ENCODE results near the gene SLC25A13. TPM values are rescaled to one million over a fixed set of nuclear protein-coding genes. Genes with fewer than 3 reads are reported as not detected.
A peak's percentile ranks its signal among the peaks of the same experiment; 100 is the strongest.

The SLC25A13 gene
- total and polyA plus RNA-seq, 9 of the 15 experiments (the other 6 are each of a cell fraction or from before 2014, with no cell fraction given), result 21.4 to 80.2 (median 58.7) TPM

GRCh38 chr7:96075510-96076349 is 246.2 kb downstream of the SLC25A13 start (continued):
- TF ChIP-seq, protein P1, sequence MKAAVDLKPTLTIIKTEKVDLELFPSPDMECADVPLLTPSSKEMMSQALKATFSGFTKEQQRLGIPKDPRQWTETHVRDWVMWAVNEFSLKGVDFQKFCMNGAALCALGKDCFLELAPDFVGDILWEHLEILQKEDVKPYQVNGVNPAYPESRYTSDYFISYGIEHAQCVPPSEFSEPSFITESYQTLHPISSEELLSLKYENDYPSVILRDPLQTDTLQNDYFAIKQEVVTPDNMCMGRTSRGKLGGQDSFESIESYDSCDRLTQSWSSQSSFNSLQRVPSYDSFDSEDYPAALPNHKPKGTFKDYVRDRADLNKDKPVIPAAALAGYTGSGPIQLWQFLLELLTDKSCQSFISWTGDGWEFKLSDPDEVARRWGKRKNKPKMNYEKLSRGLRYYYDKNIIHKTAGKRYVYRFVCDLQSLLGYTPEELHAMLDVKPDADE (conservative IDR thresholded peaks at IDR 0.05; ENCODE audit: control insufficient read depth, low read depth, low read length), result 0 out of 2 replicates have a peak, but pooled peaks have one; percentile 44
- TF ChIP-seq, protein P2, sequence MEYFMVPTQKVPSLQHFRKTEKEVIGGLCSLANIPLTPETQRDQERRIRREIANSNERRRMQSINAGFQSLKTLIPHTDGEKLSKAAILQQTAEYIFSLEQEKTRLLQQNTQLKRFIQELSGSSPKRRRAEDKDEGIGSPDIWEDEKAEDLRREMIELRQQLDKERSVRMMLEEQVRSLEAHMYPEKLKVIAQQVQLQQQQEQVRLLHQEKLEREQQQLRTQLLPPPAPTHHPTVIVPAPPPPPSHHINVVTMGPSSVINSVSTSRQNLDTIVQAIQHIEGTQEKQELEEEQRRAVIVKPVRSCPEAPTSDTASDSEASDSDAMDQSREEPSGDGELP (CRISPR knock-in tag; IDR thresholded peaks at IDR 0.05; ENCODE audit: borderline replicate concordance), result peak; percentile 19; the same call in 1 of the 2 replicates
- TF ChIP-seq ZNF583 (CRISPR knock-in tag; IDR thresholded peaks at IDR 0.05), result 0 out of 2 replicates have a peak, but pooled peaks have one; percentile 11
- TF ChIP-seq ZNF274 (IDR thresholded peaks at IDR 0.05; ENCODE audit: borderline replicate concordance, low read depth, low read length), result no peak
- peak; percentile 82 to 86 for TF ChIP-seq RAD21 (CRISPR knock-in tag; conservative IDR thresholded peaks at IDR 0.05 in 1 of 2, IDR thresholded peaks at IDR 0.05 in 1 of 2)
- no peak for TF ChIP-seq FOXK1 (CRISPR knock-in tag; IDR thresholded peaks at IDR 0.05; ENCODE audit: borderline replicate concordance)
- TF ChIP-seq REST (IDR thresholded peaks at IDR 0.05; ENCODE audit: borderline replicate concordance), result peak; percentile 75
- TF ChIP-seq REST (CRISPR knock-in tag; IDR thresholded peaks at IDR 0.05; ENCODE audit: low read depth), result no peak

Measured in K562 (cell line).